SU-DHL-6 (cell line): ENCODE data around the gene HACE1.

Experiments used
- H2AFZ ChIP-seq: fragments of 200-600 bp; sonication (generic); 2 replicates; pipeline ENCODE4 v1.6.1; 2014; ENCODE audit warnings: low read depth, mild to moderate bottlenecking, moderate library complexity, mixed read lengths, antibody characterized with exemption, low read length; ENCODE audit not compliant: severe bottlenecking
- H3F3A ChIP-seq: fragments of 200-600 bp; shearing (Covaris generic); 2 replicates; pipeline ENCODE4 v1.6.0; 2016; ENCODE audit warnings: antibody characterized with exemption, mild to moderate bottlenecking; ENCODE audit not compliant: insufficient read depth
- H3K27ac ChIP-seq: fragments of 200-600 bp; sonication (generic); 2 replicates; pipeline ENCODE4 v1.5.1; 2016; ENCODE audit warnings: low read depth, mild to moderate bottlenecking, low read length, moderate library complexity, mixed read lengths
- H3K27me3 ChIP-seq: fragments of 200-600 bp; sonication (generic), shearing (Covaris generic); 2 replicates; pipeline ENCODE4 v1.6.0; 2014; ENCODE audit warnings: mild to moderate bottlenecking, low read length
- H3K36me3 ChIP-seq: fragments of 200-600 bp; sonication (generic); 2 replicates; pipeline ENCODE4 v1.6.1; 2014; ENCODE audit warnings: mild to moderate bottlenecking, low read length, mixed read lengths
- H3K4me2 ChIP-seq: fragments of 300-600, 200-600 bp; shearing (Covaris generic), sonication (generic); 2 replicates; pipeline ENCODE4 v1.6.0; 2014; ENCODE audit warnings: low read length, low read depth, mild to moderate bottlenecking; ENCODE audit not compliant: poor library complexity, severe bottlenecking
- H3K4me3 ChIP-seq: fragments of 200-600 bp; sonication (generic); 2 replicates; pipeline ENCODE4 v1.5.1; 2014; ENCODE audit warnings: antibody characterized with exemption, low read length, mild to moderate bottlenecking, mixed read lengths; ENCODE audit not compliant: insufficient read depth, poor library complexity, severe bottlenecking
- H3K79me2 ChIP-seq: fragments of 200-600 bp; sonication (generic); 2 replicates; pipeline ENCODE4 v1.6.1; 2014; ENCODE audit warnings: mild to moderate bottlenecking, low read length, moderate library complexity; ENCODE audit not compliant: insufficient read depth
- H3K9ac ChIP-seq: fragments of 200-600 bp; sonication (generic); 2 replicates; pipeline ENCODE4 v1.7.0; 2014; ENCODE audit warnings: mild to moderate bottlenecking, low read length
- H3K9me2 ChIP-seq: fragments of 200-600 bp; sonication (generic); replicated peaks from 2 replicates; pipeline ENCODE4 v1.6.1; 2014; ENCODE audit warnings: low read length; ENCODE audit not compliant: insufficient read depth
- H3K9me3 ChIP-seq: fragments of 200-600 bp; sonication (generic); 2 replicates; pipeline ENCODE4 v1.6.1; 2014; ENCODE audit warnings: low read length, mixed read lengths; ENCODE audit not compliant: insufficient read depth
- H4K20me1 ChIP-seq: fragments of 200-600 bp; sonication (generic); 2 replicates; pipeline ENCODE4 v1.6.1; 2014; ENCODE audit warnings: low read depth, mild to moderate bottlenecking, antibody characterized with exemption, low read length, moderate library complexity, mixed read lengths
- CTCF ChIP-seq: fragments of 200-600 bp; sonication (generic); IDR thresholded peaks from one replicate; pipeline ENCODE4 v1.5.1; 2017; ENCODE audit warnings: antibody characterized with exemption, mild to moderate bottlenecking, low read length, moderate library complexity; ENCODE audit not compliant: insufficient read depth, poor library complexity, severe bottlenecking
- EZH2phosphoT487 ChIP-seq: fragments of 200-600 bp; sonication (generic), shearing (Covaris generic); conservative IDR thresholded peaks from 2 replicates; pipeline ENCODE4 v1.6.1; 2018; ENCODE audit warnings: mild to moderate bottlenecking, antibody characterized with exemption, low read length, moderate library complexity, mixed read lengths

Gene HACE1

GRCh38 chr6:104689551-104690205 lies 170.0 kb downstream of the HACE1 start:
- no peak overlapping the region for H3K4me3 ChIP-seq
- no peak overlapping the region for H3K9ac ChIP-seq
- TF ChIP-seq EZH2phosphoT487, result no peak
- no peak for TF ChIP-seq CTCF
- no peak overlapping the region for H2AFZ ChIP-seq
- H3K36me3 ChIP-seq, result no peaks in the 10 kb centered on the region
- no peaks in the 10 kb centered on the region for H3K9me3 ChIP-seq
- H3K79me2 ChIP-seq, result no peaks in the 10 kb centered on the region
- H3F3A ChIP-seq, result no peaks in the 10 kb centered on the region
- no peaks in the 10 kb centered on the region for H3K27me3 ChIP-seq
- no peaks in the 10 kb centered on the region for H3K9me2 ChIP-seq
- H3K4me2 ChIP-seq, result no peak overlapping the region
- H3K27ac ChIP-seq, result no peak overlapping the region
- H4K20me1 ChIP-seq, result no peaks in the 10 kb centered on the region

- no peak overlapping the region for H3K4me3 ChIP-seq
- H3K79me2 ChIP-seq, result no peaks in the 10 kb centered on the region
- H3K9ac ChIP-seq, result no peak overlapping the region
- no peaks in the 10 kb centered on the region for H3F3A ChIP-seq
- no peak overlapping the region for H3K27ac ChIP-seq
- no peaks in the 10 kb centered on the region for H3K36me3 ChIP-seq
- no peak for TF ChIP-seq CTCF
- TF ChIP-seq EZH2phosphoT487, result no peak
- no peak overlapping the region for H2AFZ ChIP-seq
- no peak overlapping the region for H3K4me2 ChIP-seq
- no peaks in the 10 kb centered on the region for H3K9me3 ChIP-seq
- no peaks in the 10 kb centered on the region for H3K27me3 ChIP-seq
- no peaks in the 10 kb centered on the region for H4K20me1 ChIP-seq
- H3K9me2 ChIP-seq, result no peaks in the 10 kb centered on the region
Observed at GRCh38 chr6:104688283-104688969, 171.3 kb downstream of the HACE1 start.

GRCh38 chr6:104686550-104687175 lies 173.1 kb downstream of the HACE1 start:
- Histone ChIP-seq H2AFZ (no peak overlapping the region), H3K9me2 (no peaks in the 10 kb centered on the region), H3K27me3 (no peaks in the 10 kb centered on the region), H3K9ac (no peak overlapping the region), H3K4me3 (no peak overlapping the region), H3K27ac (no peak overlapping the region), H3F3A (no peaks in the 10 kb centered on the region), H3K9me3 (no peaks in the 10 kb centered on the region), H4K20me1 (no peaks in the 10 kb centered on the region), H3K4me2 (no peak overlapping the region), H3K36me3 (no peaks in the 10 kb centered on the region), H3K79me2 (no peaks in the 10 kb centered on the region)
- TF ChIP-seq CTCF (no peak), EZH2phosphoT487 (no peak)
